Measurements from ENCODE around the gene MEGF6. TPM values are rescaled to one million over a fixed set of nuclear protein-coding genes. Genes with fewer than 3 reads are reported as not detected.

Gene MEGF6
- total RNA-seq, 1 experiment from 2014 or later, result 21.3 TPM

GRCh38 chr1:3636080-3636479, 24.8 kb upstream of the MEGF6 start:
- Mint-ChIP-seq H3K4me3 (no peak overlapping the region), H3K4me1 (peaks cover 4 to 14% of the 10 kb centered on the region in 2 experiments), H3K27ac (peak overlapping the region in 1 of 3 experiments; percentile 90; a peak in 2 of 7 replicates), H3K27me3 (ENCODE audit: low read depth) (no peaks in the 10 kb centered on the region), H3K9me3 (no peaks in the 10 kb centered on the region), H3K36me3 (ENCODE audit: insufficient read depth in 1 of 3, low read depth in 3 of 3) (peaks cover 6 to 53% (median 50%) of the 10 kb centered on the region in 3 experiments; a peak in 6 of 7 replicates)
- Histone ChIP-seq H3K4ac (ENCODE audit: low read depth, low read length) (no peak overlapping the region), H2AFZ (ENCODE audit: low read length) (no peak overlapping the region), H2BK5ac (ENCODE audit: insufficient read length, low read length) (no peak overlapping the region), H4K5ac (ENCODE audit: insufficient read length, low read depth, low read length) (no peak overlapping the region), H3K27ac (ENCODE audit: insufficient read length, low read depth, low read length) (no peak overlapping the region), H3K14ac (ENCODE audit: insufficient read depth, low read length) (no peak overlapping the region), H2AK5ac (ENCODE audit: insufficient read length, low read length) (no peak overlapping the region), H4K8ac (replicated peaks; ENCODE audit: insufficient read length, low read depth, low read length) (no peak overlapping the region), H3K23ac (ENCODE audit: insufficient read length, low read depth, low read length) (no peak overlapping the region), H2BK12ac (ENCODE audit: insufficient read length, low read depth, low read length) (no peak overlapping the region), H3K79me2 (ENCODE audit: insufficient read depth, low read length) (no peaks in the 10 kb centered on the region), H3K9ac (ENCODE audit: extremely low read depth, insufficient read length, low read length) (no peak overlapping the region), H3K4me2 (ENCODE audit: insufficient read depth, insufficient read length, low read length) (no peak overlapping the region), H3K56ac (ENCODE audit: insufficient read length, low read depth, low read length) (no peak overlapping the region), H4K91ac (ENCODE audit: insufficient read length, low read depth, low read length) (no peak overlapping the region), H4K20me1 (ENCODE audit: control insufficient read depth, insufficient read depth, insufficient read length) (no peaks in the 10 kb centered on the region), H3T11ph (ENCODE audit: low read length) (no peak overlapping the region), H3K18ac (ENCODE audit: insufficient read length, low read depth, low read length) (no peak overlapping the region), H3K79me1 (ENCODE audit: insufficient read depth, low read depth, low read length, poor library complexity, severe bottlenecking) (no peaks in the 10 kb centered on the region), H2BK15ac (ENCODE audit: low read depth, low read length) (no peak overlapping the region), H3K23me2 (ENCODE audit: insufficient read length, low read depth, low read length, poor library complexity, severe bottlenecking) (no peaks in the 10 kb centered on the region), H3K27me3 (ENCODE audit: insufficient read depth, low read length) (no peaks in the 10 kb centered on the region), H2BK120ac (ENCODE audit: low read depth, low read length, poor library complexity, severe bottlenecking) (no peak overlapping the region), H3K9me3 (ENCODE audit: control insufficient read depth, low read depth, low read length) (no peaks in the 10 kb centered on the region), H2BK20ac (ENCODE audit: low read depth, low read length, poor library complexity, severe bottlenecking) (no peak overlapping the region), H3K4me1 (ENCODE audit: insufficient read depth, low read length) (no peaks in the 10 kb centered on the region)
- no CpG with 5 or more reads among the region's 14 CpGs for WGBS (ENCODE audit: extremely low coverage, insufficient read length, low lambda C conversion rate)
- no peak for DNase-seq
- TF ChIP-seq CTCF (conservative IDR thresholded peaks at IDR 0.05), result no peak
